Brain microvascular endothelial cell (primary cell): ENCODE measurements around the gene MAOB.
A peak's percentile ranks its signal among the peaks of the same experiment; 100 is the strongest.

Experiments
- DNase-seq: peaks from one replicate; pipeline ENCODE4 v3.0.0-alpha.2; 2020
- H3K27ac ChIP-seq: fragments of 250-450 bp; sonication (Bioruptor Pico); 2 replicates; pipeline ENCODE4 v1.5.1; 2020; ENCODE audit warnings: mild to moderate bottlenecking, moderate library complexity
- H3K27me3 ChIP-seq: fragments of 250-450 bp; sonication (Bioruptor Pico); replicated peaks from 2 replicates; pipeline ENCODE4 v1.5.1; 2020; ENCODE audit warnings: mild to moderate bottlenecking
- H3K36me3 ChIP-seq: fragments of 250-450 bp; sonication (Bioruptor Pico); replicated peaks from 2 replicates; pipeline ENCODE4 v1.5.1; 2020; ENCODE audit warnings: mild to moderate bottlenecking
- H3K4me3 ChIP-seq: 2 replicates; pipeline ENCODE4 v1.5.1; 2011; ENCODE audit warnings: low read depth, mild to moderate bottlenecking, control low read depth, low read length, moderate library complexity
- in situ Hi-C: cut with HindIII; loops from 2 replicates; pipeline ENCODE4 v1.10.0; 2017; ENCODE audit warnings: low sequenced_read_pairs, low pct_ligation_motif_present
- TF ChIP-seq, protein P1 (sequence below): IDR thresholded peaks from 2 replicates; pipeline ENCODE4 v1.5.1; 2011; ENCODE audit warnings: low read depth, mild to moderate bottlenecking, moderate library complexity, low read length, control low read depth, inconsistent platforms; ENCODE audit errors: missing control alignments

MAOB gene

GRCh38 chrX:43815209-43815608, 67.0 kb downstream of the MAOB start:
- no peak for DNase-seq

DNA sequence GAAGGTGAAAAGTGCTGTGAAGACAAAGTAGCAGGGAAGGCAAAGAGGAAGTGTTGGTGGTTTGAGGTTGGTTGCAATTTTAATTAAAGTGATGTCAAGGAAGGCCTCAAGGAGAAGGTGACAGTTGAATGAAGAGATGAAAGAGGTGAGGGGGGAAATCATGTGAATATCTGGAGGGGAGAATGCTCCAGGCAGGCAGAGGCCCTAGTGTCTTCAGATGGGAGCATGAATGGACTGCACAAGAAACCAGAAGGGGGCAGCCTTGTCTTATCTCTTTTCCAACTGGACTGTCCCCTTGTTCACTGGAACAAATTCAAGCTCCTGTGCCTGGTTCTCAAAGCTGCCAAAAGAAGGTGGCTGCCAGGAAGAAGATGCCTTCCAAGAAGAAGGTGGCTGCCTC, 68.4 kb downstream of the MAOB start:
- TF ChIP-seq, protein P1, sequence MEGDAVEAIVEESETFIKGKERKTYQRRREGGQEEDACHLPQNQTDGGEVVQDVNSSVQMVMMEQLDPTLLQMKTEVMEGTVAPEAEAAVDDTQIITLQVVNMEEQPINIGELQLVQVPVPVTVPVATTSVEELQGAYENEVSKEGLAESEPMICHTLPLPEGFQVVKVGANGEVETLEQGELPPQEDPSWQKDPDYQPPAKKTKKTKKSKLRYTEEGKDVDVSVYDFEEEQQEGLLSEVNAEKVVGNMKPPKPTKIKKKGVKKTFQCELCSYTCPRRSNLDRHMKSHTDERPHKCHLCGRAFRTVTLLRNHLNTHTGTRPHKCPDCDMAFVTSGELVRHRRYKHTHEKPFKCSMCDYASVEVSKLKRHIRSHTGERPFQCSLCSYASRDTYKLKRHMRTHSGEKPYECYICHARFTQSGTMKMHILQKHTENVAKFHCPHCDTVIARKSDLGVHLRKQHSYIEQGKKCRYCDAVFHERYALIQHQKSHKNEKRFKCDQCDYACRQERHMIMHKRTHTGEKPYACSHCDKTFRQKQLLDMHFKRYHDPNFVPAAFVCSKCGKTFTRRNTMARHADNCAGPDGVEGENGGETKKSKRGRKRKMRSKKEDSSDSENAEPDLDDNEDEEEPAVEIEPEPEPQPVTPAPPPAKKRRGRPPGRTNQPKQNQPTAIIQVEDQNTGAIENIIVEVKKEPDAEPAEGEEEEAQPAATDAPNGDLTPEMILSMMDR: peak; percentile 35
- DNase-seq: no peak
- Histone ChIP-seq H3K36me3 (no peaks in the 10 kb centered on the region), H3K4me3 (no peak overlapping the region), H3K27me3 (no peaks in the 10 kb centered on the region), H3K27ac (no peak overlapping the region)
- in situ Hi-C loops: no loop called here

More at GRCh38 chrX:43815209-43815608, 67.0 kb downstream of the MAOB start:
- TF ChIP-seq, protein P1: no peak
- Histone ChIP-seq H3K27me3 (no peaks in the 10 kb centered on the region), H3K36me3 (no peaks in the 10 kb centered on the region), H3K27ac (no peak overlapping the region), H3K4me3 (no peak overlapping the region)
- in situ Hi-C loops: no loop called here

- TF ChIP-seq, protein P1: no peak
- Histone ChIP-seq H3K27ac (no peak overlapping the region), H3K36me3 (no peaks in the 10 kb centered on the region), H3K4me3 (no peak overlapping the region), H3K27me3 (no peaks in the 10 kb centered on the region)
- DNase-seq: no peak
- in situ Hi-C loops: no loop called here
These were observed 68.9 kb downstream of the MAOB start for GRCh38 chrX:43813319-43813718.

- Histone ChIP-seq H3K4me3 (no peak overlapping the region), H3K27ac (no peak overlapping the region), H3K36me3 (no peaks in the 10 kb centered on the region), H3K27me3 (no peaks in the 10 kb centered on the region)
- DNase-seq: no peak
- in situ Hi-C loops: no loop called here
- TF ChIP-seq, protein P1: no peak
These were observed 72.8 kb downstream of the MAOB start for GRCh38 chrX:43809463-43809862.

DNA sequence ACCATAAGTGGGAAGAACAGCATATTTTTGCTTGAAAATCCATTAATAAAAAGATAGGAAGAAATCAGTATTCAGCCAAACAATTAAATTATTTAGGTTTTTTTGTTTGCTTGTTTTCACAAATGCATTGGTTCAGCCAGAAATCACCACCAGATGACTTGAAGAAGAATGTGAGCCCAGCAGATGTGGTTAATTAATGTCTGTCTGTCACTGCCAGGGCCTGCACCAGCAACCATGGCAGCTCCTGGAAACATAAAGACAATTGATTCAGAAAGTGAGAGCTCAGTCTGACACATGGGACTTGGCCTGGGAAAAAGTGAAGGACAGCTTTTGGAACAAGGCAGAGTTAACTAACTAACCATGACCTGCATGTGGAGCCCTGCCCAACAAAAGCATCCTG, 74.0 kb downstream of the MAOB start:
- no peak overlapping the region for H3K27ac ChIP-seq
- DNase-seq: no peak
- H3K27me3 ChIP-seq: no peaks in the 10 kb centered on the region
- in situ Hi-C loops: no loop called here
- TF ChIP-seq, protein P1: no peak
- no peaks in the 10 kb centered on the region for H3K36me3 ChIP-seq
- no peak overlapping the region for H3K4me3 ChIP-seq

DNA sequence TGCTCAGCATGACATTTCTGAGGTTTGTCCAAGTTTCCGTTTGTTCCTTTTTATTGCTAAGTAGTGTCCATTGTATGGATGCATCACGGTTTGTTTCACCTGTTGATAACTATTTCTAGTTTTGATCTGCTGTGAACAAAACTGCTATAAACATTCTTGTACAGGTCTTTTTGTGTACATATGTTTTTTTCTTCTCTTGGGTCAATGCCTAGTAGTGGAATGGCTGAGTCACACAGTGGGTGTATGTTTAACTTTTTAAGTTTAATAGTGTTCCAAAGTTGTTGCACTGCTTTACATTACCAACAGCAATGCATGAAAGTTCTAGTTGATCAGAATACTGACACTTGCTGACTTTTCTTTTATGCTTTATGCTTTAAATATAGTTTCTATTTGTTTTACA, 76.7 kb downstream of the MAOB start:
- H3K27me3 ChIP-seq: no peaks in the 10 kb centered on the region
- H3K27ac ChIP-seq: no peak overlapping the region
- TF ChIP-seq, protein P1: no peak
- no peaks in the 10 kb centered on the region for H3K36me3 ChIP-seq
- DNase-seq: no peak
- in situ Hi-C loops: no loop called here
- H3K4me3 ChIP-seq: no peak overlapping the region
